SK-N-SH (cell line): ENCODE results near the gene DCTN4.

Experiments
- EZH2phosphoT487 ChIP-seq: fragments of 200-600 bp; sonication (generic); IDR thresholded peaks from 2 replicates; pipeline ENCODE4 v1.6.1; 2017; ENCODE audit warnings: low read depth, mixed run types, mild to moderate bottlenecking, antibody characterized with exemption, moderate library complexity, borderline replicate concordance
- MXI1 ChIP-seq: IDR thresholded peaks from 2 replicates; pipeline ENCODE4 v1.6.1; 2012; ENCODE audit warnings: mild to moderate bottlenecking, low read depth, low read length, improper control_type of control experiment
- NFIC ChIP-seq: IDR thresholded peaks from 2 replicates; pipeline ENCODE4 v1.4.0; 2012; ENCODE audit warnings: borderline replicate concordance
- NRF1 ChIP-seq: IDR thresholded peaks from 2 replicates; pipeline ENCODE4 v1.6.1; 2012; ENCODE audit warnings: low read depth, mild to moderate bottlenecking, low read length
- POLR2AphosphoS5 ChIP-seq: IDR thresholded peaks from 2 replicates; pipeline ENCODE4 v1.6.1; 2012; ENCODE audit warnings: low read depth, low read length
- RAD21 ChIP-seq: IDR thresholded peaks from 2 replicates; pipeline ENCODE4 v1.6.1; 2012; ENCODE audit warnings: mild to moderate bottlenecking, low read length
- RCOR1 ChIP-seq: fragments of 150-350 bp; IDR thresholded peaks from 2 replicates; pipeline ENCODE4 v1.6.1; 2017; ENCODE audit warnings: antibody characterized with exemption, low read length
- SIN3A ChIP-seq: IDR thresholded peaks from 2 replicates; pipeline ENCODE4 v1.6.1; 2012; ENCODE audit warnings: low read depth, mild to moderate bottlenecking, low read length, moderate library complexity, borderline replicate concordance
- TCF12 ChIP-seq: IDR thresholded peaks from 2 replicates; pipeline ENCODE4 v1.4.0; 2012
- TF ChIP-seq, protein P1 (sequence below): fragments of 200-600 bp; sonication (generic); IDR thresholded peaks from 2 replicates; pipeline ENCODE4 v1.6.1; 2017; ENCODE audit warnings: antibody characterized with exemption, mild to moderate bottlenecking, moderate library complexity
- TF ChIP-seq, protein P2 (sequence below): IDR thresholded peaks from 2 replicates; pipeline ENCODE4 v1.4.0; 2012; ENCODE audit warnings: low read depth

DNA sequence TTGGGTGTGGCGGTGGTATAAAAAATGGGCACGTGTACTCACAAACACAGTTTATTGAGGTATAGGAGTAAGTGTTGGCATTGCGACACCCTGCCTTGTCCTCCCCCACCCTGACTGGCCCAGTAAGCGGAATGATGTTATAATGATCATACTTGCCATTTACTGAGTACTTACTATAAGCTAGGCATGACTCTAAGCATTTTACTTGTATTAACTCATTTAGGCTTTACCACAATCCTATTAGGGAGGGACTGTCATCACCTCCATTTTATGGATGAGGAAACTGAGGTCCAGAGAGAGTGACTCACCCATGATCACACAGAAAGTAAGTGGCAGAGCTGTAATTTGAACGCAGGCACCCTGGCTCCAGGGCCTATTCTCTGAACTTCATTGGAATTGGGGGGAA lies 22.0 kb upstream of the DCTN4 start:
- TF ChIP-seq, protein P1, sequence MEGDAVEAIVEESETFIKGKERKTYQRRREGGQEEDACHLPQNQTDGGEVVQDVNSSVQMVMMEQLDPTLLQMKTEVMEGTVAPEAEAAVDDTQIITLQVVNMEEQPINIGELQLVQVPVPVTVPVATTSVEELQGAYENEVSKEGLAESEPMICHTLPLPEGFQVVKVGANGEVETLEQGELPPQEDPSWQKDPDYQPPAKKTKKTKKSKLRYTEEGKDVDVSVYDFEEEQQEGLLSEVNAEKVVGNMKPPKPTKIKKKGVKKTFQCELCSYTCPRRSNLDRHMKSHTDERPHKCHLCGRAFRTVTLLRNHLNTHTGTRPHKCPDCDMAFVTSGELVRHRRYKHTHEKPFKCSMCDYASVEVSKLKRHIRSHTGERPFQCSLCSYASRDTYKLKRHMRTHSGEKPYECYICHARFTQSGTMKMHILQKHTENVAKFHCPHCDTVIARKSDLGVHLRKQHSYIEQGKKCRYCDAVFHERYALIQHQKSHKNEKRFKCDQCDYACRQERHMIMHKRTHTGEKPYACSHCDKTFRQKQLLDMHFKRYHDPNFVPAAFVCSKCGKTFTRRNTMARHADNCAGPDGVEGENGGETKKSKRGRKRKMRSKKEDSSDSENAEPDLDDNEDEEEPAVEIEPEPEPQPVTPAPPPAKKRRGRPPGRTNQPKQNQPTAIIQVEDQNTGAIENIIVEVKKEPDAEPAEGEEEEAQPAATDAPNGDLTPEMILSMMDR = no peak
- TF ChIP-seq NRF1 (no peak), RCOR1 (no peak), EZH2phosphoT487 (no peak), TCF12 (peak; percentile 12; the same call in 1 of the 2 replicates), SIN3A (no peak), RAD21 (no peak), POLR2AphosphoS5 (no peak), MXI1 (no peak), NFIC (no peak)
- TF ChIP-seq, protein P2, sequence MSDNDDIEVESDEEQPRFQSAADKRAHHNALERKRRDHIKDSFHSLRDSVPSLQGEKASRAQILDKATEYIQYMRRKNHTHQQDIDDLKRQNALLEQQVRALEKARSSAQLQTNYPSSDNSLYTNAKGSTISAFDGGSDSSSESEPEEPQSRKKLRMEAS = no peak
